Breast epithelium (tissue), 3 donors: ENCODE data around the gene TIMM22.

Experiments
- POLR2A ChIP-seq: fragments of 450-650 bp; IDR thresholded peaks from one replicate; pipeline ENCODE4 v1.6.1; 2016; ENCODE audit warnings: antibody characterized with exemption, mild to moderate bottlenecking, moderate library complexity
- POLR2AphosphoS5 ChIP-seq, 3 donors: sonication (generic); formaldehyde crosslinking; IDR thresholded peaks; one replicate each; pipeline ENCODE4 v1.6.1; 2017; ENCODE audit warnings: antibody characterized with exemption in 3 of 3
- TF ChIP-seq, protein P1 (sequence below), 3 donors: fragments of 450-650 bp; IDR thresholded peaks; one replicate each; pipeline ENCODE4 v1.5.1; 2016 to 2017; ENCODE audit warnings: antibody characterized with exemption in 3 of 3, mild to moderate bottlenecking in 3 of 3, moderate library complexity in 3 of 3

DNA sequence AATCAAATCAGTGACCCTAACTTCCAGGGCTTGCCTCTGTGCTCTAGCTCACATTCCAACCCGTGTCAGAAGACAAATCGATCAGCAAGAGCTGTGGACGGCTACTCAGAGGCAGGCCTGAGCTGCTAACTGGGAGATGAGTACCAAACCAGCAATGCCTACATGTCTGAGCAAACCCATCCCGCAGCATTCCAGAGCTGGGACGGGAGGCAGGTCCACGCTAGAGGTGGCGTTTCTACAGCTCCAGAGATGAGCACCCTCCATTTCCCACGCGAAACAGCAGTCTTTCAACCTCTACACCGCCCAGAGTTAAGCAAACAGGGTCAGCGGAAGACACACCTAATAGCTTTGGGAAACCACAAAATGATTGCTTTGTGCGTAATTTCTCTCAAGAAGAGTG lies 23.9 kb upstream of the TIMM22 start:
- TF ChIP-seq, protein P1, sequence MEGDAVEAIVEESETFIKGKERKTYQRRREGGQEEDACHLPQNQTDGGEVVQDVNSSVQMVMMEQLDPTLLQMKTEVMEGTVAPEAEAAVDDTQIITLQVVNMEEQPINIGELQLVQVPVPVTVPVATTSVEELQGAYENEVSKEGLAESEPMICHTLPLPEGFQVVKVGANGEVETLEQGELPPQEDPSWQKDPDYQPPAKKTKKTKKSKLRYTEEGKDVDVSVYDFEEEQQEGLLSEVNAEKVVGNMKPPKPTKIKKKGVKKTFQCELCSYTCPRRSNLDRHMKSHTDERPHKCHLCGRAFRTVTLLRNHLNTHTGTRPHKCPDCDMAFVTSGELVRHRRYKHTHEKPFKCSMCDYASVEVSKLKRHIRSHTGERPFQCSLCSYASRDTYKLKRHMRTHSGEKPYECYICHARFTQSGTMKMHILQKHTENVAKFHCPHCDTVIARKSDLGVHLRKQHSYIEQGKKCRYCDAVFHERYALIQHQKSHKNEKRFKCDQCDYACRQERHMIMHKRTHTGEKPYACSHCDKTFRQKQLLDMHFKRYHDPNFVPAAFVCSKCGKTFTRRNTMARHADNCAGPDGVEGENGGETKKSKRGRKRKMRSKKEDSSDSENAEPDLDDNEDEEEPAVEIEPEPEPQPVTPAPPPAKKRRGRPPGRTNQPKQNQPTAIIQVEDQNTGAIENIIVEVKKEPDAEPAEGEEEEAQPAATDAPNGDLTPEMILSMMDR (IDR thresholded peaks at IDR 0.05) = no peak
- no peak for TF ChIP-seq POLR2AphosphoS5 (IDR thresholded peaks at IDR 0.05)
- no peak for TF ChIP-seq POLR2A
